HepG2 (cell line): Measurements from ENCODE around the gene TCOF1.

Source experiments
- BHLHE40 ChIP-seq: IDR thresholded peaks from 2 replicates; pipeline ENCODE4 v1.6.1; 2011; ENCODE audit warnings: low read length, improper control_type of control experiment
- EP300 ChIP-seq, 3 experiments: sonication (generic) in 1 of 3; formaldehyde crosslinking in 1 of 3; IDR thresholded peaks; 2 replicates each; pipeline versions ENCODE4 v1.5.1 to v1.6.1; 2011 to 2020; ENCODE audit warnings: low read depth in 2 of 3, low read length in 2 of 3, borderline replicate concordance in 1 of 3, improper control_type of control experiment in 1 of 3, mild to moderate bottlenecking in 1 of 3, missing genetic modification reagents in 1 of 3, moderate library complexity in 1 of 3
- EZH2 ChIP-seq: conservative IDR thresholded peaks from 2 replicates; pipeline ENCODE4 v1.6.1; 2012; ENCODE audit warnings: mild to moderate bottlenecking, low read depth, low read length, moderate library complexity
- POLR2A ChIP-seq, 2 experiments: IDR thresholded peaks; 2 replicates each; pipeline ENCODE4 v1.6.1; 2011; ENCODE audit warnings: low read depth in 2 of 2, low read length in 2 of 2, mild to moderate bottlenecking in 1 of 2, moderate library complexity in 1 of 2; ENCODE audit not compliant: insufficient read depth in 1 of 2
- RBAK ChIP-seq: sonication (generic); formaldehyde crosslinking; IDR thresholded peaks from 2 replicates; pipeline ENCODE4 v1.5.1; 2020; ENCODE audit warnings: mild to moderate bottlenecking, missing genetic modification reagents
- RFX5 ChIP-seq: IDR thresholded peaks from 2 replicates; pipeline ENCODE4 v1.6.1; 2011; ENCODE audit warnings: low read depth, low read length, improper control_type of control experiment
- STAG1 ChIP-seq: sonication (generic); formaldehyde crosslinking; IDR thresholded peaks from 2 replicates; pipeline ENCODE4 v1.4.0; 2020; ENCODE audit warnings: missing genetic modification reagents
- ZNF326 ChIP-seq: sonication (generic); formaldehyde crosslinking; IDR thresholded peaks from 2 replicates; pipeline ENCODE4 v1.4.0; 2020; ENCODE audit warnings: missing genetic modification reagents, borderline replicate concordance
- ZNF441 ChIP-seq: sonication (generic); formaldehyde crosslinking; IDR thresholded peaks from 2 replicates; pipeline ENCODE4 v1.7.0; 2021; ENCODE audit warnings: missing genetic modification reagents, borderline replicate concordance
- TF ChIP-seq, protein P1 (sequence below): sonication (generic); formaldehyde crosslinking; IDR thresholded peaks from 2 replicates; pipeline ENCODE4 v1.5.0; 2020; ENCODE audit warnings: mild to moderate bottlenecking, missing genetic modification reagents, moderate library complexity
- TF ChIP-seq, protein P2 (sequence below), 2 experiments: IDR thresholded peaks; 2 replicates each; pipeline ENCODE4 v1.6.1; 2011 to 2012; ENCODE audit warnings: low read length in 2 of 2, borderline replicate concordance in 1 of 2, low read depth in 1 of 2, mild to moderate bottlenecking in 1 of 2, moderate library complexity in 1 of 2

DNA sequence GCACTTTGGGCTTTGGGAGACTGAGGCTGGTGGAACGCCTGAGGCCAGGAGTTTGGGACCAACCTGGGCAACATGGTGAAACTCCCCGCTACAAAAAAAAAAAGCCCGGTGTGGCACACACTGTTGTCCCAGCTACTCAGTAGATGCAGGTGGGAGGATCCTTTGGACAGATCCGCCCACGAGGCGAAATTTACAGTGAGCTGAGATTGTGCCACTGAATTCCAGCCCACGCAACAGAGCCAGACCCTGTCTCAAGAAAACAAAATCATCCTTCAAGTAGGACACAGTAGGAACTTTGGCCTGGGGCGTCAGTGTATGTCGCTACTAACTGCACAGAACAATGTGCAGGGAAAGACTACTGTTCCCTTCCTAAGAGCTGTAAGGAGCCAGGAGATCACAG, 87.3 kb downstream of the TCOF1 start:
- TF ChIP-seq, protein P1, sequence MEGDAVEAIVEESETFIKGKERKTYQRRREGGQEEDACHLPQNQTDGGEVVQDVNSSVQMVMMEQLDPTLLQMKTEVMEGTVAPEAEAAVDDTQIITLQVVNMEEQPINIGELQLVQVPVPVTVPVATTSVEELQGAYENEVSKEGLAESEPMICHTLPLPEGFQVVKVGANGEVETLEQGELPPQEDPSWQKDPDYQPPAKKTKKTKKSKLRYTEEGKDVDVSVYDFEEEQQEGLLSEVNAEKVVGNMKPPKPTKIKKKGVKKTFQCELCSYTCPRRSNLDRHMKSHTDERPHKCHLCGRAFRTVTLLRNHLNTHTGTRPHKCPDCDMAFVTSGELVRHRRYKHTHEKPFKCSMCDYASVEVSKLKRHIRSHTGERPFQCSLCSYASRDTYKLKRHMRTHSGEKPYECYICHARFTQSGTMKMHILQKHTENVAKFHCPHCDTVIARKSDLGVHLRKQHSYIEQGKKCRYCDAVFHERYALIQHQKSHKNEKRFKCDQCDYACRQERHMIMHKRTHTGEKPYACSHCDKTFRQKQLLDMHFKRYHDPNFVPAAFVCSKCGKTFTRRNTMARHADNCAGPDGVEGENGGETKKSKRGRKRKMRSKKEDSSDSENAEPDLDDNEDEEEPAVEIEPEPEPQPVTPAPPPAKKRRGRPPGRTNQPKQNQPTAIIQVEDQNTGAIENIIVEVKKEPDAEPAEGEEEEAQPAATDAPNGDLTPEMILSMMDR (CRISPR knock-in tag), result no peak
- TF ChIP-seq ZNF326 (CRISPR knock-in tag), result no peak
- no peak for TF ChIP-seq RBAK (CRISPR knock-in tag)
- no peak for TF ChIP-seq EZH2
- no peak for TF ChIP-seq POLR2A (IDR thresholded peaks at IDR 0.05; ENCODE audit: insufficient read depth in 1 of 2, low read depth in 2 of 2, low read length in 2 of 2)
- TF ChIP-seq EP300 (IDR thresholded peaks at IDR 0.05; ENCODE audit: low read depth in 2 of 2, low read length in 2 of 2), result no peak
- no peak for TF ChIP-seq EP300 (CRISPR knock-in tag; IDR thresholded peaks at IDR 0.05; ENCODE audit: borderline replicate concordance)
- TF ChIP-seq ZNF441 (CRISPR knock-in tag), result no peak
- TF ChIP-seq, protein P2, sequence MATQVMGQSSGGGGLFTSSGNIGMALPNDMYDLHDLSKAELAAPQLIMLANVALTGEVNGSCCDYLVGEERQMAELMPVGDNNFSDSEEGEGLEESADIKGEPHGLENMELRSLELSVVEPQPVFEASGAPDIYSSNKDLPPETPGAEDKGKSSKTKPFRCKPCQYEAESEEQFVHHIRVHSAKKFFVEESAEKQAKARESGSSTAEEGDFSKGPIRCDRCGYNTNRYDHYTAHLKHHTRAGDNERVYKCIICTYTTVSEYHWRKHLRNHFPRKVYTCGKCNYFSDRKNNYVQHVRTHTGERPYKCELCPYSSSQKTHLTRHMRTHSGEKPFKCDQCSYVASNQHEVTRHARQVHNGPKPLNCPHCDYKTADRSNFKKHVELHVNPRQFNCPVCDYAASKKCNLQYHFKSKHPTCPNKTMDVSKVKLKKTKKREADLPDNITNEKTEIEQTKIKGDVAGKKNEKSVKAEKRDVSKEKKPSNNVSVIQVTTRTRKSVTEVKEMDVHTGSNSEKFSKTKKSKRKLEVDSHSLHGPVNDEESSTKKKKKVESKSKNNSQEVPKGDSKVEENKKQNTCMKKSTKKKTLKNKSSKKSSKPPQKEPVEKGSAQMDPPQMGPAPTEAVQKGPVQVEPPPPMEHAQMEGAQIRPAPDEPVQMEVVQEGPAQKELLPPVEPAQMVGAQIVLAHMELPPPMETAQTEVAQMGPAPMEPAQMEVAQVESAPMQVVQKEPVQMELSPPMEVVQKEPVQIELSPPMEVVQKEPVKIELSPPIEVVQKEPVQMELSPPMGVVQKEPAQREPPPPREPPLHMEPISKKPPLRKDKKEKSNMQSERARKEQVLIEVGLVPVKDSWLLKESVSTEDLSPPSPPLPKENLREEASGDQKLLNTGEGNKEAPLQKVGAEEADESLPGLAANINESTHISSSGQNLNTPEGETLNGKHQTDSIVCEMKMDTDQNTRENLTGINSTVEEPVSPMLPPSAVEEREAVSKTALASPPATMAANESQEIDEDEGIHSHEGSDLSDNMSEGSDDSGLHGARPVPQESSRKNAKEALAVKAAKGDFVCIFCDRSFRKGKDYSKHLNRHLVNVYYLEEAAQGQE (IDR thresholded peaks at IDR 0.05; ENCODE audit: borderline replicate concordance in 1 of 2, low read depth in 1 of 2, low read length in 2 of 2), result no peak
- no peak for TF ChIP-seq STAG1 (CRISPR knock-in tag)
- no peak for TF ChIP-seq RFX5
- TF ChIP-seq BHLHE40, result no peak
